GM19238 (cell line): ENCODE results near the gene UCP1.
"Not testable (repeated sequence)": the region's sequence is repeated elsewhere in the genome, so short reads cannot be mapped to it uniquely, and the experiment has no call there.

Source experiments
- DNase-seq: peaks from one replicate; pipeline ENCODE4 v3.0.0; 2011; ENCODE audit warnings: low spot score; ENCODE audit not compliant: insufficient read length

The UCP1 gene

DNA sequence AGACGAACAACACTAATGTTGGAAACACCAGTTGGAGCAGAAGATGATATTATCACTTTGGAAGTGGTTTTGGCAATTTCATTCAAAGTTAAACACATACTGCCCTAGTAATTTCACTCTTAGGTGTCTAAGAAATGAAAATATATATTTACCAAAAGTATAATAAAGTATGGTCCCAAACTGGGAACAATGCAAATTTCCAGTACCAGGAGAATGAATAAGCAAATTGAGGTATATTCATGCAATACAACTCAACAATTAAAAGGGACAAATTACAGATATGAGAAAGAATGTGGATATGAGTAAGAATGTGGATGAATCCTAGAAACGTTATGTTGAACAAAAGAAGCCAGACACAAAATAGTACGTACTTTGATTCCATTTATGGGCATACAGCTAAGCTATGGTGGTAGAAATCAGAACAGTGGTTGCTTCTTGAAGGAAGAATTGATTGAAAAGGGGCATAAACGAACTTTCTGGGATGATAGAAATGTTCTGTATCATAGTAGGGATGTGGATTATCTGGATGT lies 34.7 kb downstream of the UCP1 start:
- DNase-seq: no peak

DNA sequence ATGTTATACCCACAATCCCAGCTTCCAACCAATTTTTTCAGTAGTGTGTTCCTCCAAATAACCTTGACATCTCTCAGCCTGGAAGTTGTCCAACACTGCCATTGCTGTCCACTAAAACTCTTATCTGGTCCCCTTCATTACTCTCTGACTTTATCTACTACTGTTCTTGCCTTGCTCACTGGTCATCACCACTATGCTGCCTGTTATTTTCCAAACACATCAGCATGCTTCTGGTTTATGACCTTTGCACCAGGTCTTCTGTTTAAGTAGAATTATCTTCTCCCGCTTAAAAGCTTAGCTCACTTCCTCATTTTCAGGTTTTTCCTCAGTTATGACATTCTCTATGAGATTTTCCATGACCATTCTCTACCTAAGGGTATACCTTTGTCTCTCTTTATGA lies 39.3 kb downstream of the UCP1 start:
- DNase-seq: no peak

DNA sequence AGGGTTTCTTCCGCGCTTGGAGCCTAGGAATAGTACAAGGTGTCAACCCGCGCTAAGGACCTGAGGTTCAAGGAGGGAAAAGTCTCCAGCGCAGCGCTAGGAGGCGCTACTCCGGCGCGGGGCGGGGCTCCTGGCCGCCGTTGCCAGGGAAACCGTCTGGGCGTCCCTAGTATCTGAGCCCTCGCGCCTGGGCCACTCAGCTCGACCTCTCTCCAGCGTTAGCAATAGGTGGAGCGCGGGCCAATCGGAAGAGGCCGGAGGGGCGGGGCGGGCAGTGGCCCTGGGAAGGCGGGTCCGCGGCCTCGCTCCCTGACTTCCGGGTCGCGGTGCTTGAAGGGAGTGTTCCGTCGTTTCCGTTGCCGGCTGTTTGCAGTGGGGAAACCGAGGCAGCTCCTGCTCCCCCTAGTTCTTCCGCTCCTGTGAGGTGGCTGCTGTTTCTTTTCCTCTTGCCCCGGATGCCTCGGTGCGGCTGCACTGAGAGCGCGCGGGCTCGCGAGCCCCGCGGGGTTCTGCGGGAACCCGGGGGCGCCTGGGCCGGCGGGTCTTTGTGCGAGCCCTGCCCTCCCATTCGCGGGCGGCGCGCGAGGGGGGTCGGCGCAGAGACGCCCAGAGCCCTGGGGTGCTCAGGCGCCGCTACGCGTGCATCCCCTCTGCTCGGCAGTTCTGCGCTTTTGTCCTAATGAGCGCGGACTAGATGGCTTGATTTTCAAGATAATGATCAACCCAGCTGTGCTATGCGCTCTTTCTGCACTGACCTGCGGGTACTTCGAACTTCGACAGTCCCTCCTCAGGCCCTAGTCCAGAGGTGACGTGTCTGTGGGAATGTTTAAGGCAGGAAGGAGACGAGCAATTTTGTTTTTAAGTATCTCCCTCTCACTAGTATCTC lies 44.7 kb downstream of the UCP1 start, which contains the start of gene ELMOD2:
Gene ELMOD2 (plus strand): TSS at position 312 of the 886 bp plus-strand sequence. CDS start 1,261 bp downstream, outside the sequence.
- DNase-seq: peak; percentile 96

DNA sequence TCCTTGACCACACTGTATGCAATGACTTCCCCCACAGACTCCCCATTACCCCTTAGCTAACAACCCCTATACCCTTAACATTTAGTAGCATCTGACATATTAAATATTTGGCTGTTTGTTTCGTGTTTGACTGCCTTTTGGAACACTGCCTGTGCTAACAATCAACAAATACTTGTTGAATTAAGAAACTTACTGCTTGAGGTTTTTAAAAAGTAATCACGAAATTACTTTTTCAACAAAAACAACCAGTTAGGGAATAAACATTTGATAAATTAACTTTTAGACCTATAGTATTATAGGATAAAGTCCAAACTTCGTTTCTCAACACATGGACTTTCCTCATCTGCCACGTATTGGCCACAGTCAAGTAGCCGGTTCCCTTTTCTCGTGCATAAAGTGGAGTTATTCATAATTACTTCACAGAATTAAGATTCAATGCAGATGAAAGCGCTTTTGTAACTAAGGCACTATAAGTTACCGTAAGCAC lies 45.3 kb downstream of the UCP1 start:
- no peak for DNase-seq

DNA sequence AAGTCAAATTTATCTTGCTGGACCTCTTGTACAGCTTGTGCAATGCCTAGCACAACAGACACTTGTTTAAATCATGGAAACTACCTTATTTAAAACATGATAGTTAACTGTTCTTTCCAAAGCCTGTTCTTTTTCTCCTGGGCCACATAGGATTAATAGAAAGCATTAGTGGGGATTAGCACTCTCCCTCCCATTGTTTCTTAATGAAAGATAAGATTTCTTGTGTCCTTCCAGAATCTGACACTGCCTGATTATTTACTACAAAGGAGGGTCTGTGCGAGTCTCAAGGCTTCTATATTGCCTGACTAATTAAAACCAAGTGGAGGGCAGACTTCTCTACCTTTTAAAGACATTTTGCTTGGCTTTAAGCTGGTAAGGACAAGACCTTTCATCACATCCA lies 53.3 kb downstream of the UCP1 start:
- no peak for DNase-seq

DNA sequence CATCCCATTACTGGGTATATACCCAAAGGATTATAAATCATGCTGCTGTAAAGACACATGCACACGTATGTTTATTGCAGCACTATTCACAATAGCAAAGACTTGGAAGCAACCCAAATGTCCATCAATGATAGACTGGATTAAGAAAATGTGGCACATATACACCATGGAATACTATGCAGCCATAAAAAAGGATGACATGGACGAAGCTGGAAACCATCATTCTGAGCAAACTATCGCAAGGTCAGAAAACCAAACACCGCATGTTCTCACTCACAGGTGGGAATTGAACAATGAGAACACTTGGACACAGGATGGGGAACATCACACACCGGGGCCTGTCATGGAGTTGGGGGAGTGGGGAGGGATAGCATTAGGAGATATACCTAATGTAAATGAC lies 55.0 kb downstream of the UCP1 start:
- not testable (repeated sequence) for DNase-seq
